ENCODE data around the gene ITGB7.

Gene ITGB7

DNA sequence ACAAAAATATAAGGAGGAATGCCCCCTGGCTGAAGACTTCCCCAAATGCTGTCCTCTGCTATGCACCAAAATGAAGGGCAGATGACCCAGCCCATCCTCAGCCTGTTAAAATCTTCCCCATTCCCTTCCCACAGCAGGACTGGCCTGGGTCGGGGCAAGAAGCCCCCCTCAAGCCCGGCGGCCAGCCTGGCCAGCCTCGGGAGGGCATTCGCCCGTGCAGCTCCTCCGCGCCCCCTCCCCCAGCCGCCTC is 24.5 kb upstream of the ITGB7 start:
- DNase-seq, result no peak

DNA sequence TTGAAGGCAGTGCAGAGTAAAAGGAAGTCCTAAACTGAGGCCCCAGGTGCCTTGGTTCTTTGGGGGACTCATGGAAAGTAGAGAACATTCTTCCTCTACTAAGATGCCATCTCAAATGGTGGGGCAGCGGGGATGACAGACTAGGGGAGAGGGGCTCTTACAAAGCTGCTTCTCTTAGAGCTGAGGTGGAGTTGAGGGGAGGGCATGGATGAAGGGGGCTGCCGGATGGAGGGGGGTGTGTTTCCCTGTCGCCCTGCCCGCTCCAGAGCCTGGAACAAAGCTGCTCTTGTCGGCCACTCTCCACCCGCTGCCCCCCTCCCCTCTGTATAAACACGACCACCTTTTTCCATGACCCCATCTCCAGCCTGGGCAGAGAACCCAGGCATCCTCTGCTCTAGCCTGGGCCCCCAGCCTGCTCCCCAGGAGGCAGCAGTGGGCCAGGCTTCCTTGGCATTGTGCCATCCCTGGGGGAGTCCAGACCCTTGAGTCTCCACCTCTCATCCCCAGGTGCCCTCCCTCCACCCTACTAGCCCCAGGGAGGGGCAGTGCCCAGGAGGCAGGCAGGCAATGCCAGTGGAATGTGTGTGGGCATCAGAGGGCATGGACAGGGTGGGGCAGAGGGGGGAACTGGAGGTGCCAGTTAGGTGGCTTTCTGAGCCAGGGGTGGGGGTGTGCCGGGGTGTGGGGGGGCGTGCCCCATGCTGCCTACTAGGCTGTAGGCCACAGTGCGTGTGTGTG is 23.2 kb upstream of the ITGB7 start:
- DNase-seq, result peak; percentile 77

DNA sequence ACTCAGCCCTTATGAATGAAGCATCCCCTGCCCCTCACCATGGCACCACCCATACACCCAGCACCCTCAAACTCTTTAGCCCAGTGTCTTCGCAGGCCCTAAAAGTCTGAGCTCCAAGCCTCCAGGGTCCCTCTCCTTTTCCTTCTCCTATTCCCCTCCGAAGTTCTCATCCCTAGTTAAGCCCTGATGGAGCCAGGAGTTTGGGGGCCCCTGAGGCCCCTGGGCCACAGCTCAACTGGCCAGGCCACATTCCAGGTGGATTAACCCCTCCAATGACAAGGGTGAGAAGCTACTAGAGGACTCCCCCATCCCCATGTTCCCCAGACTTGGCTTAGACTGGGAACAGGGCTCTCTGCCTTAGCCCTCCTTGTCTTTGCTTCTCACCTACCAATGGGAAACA is 22.4 kb upstream of the ITGB7 start:
- DNase-seq, result no peak

DNA sequence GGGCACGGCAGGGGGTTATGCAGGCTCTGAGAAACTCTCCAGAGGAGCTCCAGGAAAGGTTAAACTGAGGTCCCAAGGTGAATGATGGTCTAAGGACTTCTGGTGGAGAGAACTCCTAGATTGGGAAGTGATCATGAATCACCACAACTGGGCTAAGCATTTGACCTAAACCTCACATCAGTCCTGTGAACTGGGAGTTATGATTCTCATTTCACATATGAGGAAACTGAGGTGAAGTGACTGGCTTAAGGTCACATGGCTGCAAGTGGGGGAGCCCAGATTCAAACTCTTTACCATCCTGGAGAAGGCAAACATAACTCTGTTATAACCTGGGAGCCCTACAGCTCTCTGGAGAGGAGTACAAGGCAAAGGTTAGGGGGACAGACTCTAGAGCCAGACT is 20.8 kb upstream of the ITGB7 start:
- DNase-seq, result no peak

DNA sequence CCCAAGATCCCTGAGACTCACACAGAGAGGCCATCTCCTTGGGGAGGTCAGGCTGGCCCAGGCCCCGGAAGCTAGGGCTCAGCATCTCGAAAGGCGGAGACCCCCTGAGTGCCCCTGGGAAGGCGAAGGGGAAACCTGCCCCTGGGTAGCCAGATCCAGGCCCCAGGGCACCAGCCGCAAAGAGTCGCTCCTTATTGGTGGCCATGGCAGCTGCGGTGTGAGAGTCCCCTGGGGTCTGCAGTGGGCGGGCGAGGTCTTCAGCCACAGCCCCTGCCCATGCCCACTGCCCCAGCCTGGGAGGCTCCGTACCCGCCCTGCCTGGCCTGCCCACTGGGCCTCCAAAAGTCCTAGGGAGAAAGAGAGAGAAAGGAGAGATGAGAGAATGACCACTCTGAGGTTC is 20.3 kb upstream of the ITGB7 start:
- DNase-seq, result no peak

DNA sequence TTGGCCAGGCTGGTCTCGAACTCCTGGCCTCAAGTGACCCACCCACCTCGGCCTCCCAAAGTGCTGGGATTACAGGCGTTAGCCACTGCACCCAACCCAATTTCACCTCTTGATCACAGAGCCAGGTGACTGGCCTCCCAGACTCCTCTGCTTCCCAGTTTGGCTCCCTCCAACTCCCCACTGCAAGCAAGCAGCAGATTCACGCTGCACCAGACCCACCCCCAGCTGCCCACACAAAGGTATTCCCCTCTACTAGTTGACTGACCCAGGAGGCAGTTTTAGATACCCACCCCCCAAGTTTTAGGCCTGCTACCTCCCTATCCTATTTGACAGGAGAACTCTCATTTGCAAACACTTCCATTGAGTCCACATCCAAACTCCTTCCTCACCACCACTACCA is 19.8 kb upstream of the ITGB7 start:
- DNase-seq, result no peak

DNA sequence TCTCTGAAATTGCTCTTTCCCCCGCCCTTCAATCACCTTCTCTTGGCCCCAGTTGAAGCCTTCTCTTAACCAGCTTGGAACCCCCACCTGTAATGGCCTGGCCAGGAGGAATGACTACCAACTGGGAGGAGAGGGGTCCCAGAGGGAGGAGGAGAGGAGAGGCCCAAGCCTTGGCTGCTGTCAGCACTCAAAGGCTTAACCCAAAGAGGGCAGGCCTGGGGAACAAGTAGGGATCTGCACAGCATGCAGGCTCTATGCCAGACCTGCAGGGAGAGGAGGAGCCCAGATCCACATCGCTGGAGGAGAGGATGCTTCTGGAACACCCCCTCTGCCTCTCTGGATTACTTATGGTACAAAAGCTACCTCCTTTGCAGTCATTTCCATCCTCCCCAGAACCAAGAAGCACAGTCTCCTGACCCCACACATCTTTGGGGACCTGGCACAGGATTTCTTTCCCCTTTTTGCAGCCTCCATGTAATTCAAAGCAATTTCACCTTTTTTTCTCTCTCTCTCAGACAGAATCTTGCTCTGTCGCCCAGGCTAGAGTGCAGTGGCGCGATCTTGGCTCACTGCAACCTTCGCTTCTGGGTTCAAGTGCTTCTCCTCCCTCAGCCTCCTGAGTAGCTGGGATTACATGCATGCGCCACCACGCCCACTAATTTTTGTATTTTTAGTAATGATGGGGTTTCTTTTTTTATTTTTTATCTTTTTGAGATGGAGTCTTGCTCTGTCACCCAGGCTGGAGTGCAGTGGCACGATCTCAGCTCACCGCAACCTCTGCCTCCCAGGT is 18.8 kb upstream of the ITGB7 start:
- no peak for DNase-seq

DNA sequence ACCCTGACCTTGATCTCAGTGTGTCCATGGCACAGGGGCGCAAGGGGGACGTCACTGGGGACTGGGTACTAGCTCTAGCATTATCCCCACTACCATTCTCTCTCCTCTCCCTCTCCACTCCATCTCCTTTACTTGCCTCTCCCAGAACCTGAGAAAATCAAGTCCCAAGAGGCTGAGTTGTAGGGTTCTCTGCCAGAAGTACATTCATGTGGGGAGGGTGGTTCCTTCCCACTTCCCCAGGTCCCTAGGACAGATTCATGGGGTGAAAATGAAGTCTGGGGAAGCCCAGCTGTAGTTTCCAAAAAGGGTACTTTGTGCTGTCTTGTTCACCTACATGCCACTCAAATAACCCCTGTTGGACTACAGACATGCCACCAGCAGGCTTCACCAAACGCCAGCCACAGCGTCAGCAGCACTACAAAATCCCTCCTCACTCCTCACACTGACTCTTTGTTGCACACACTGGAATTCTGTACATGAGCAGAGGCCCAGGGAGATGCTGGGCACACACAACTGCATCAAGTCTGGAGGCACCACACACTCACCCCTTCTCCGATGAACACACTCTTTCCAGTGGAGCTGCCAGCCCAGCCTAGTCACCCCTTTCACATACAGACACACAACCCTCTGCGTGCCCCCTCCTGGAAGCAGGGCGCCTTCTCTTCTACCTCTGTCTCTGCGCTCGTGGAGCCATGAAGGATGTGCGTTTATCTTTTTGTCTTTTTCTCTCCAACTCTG is 18.0 kb upstream of the ITGB7 start:
- peak; percentile 85 for DNase-seq

DNA sequence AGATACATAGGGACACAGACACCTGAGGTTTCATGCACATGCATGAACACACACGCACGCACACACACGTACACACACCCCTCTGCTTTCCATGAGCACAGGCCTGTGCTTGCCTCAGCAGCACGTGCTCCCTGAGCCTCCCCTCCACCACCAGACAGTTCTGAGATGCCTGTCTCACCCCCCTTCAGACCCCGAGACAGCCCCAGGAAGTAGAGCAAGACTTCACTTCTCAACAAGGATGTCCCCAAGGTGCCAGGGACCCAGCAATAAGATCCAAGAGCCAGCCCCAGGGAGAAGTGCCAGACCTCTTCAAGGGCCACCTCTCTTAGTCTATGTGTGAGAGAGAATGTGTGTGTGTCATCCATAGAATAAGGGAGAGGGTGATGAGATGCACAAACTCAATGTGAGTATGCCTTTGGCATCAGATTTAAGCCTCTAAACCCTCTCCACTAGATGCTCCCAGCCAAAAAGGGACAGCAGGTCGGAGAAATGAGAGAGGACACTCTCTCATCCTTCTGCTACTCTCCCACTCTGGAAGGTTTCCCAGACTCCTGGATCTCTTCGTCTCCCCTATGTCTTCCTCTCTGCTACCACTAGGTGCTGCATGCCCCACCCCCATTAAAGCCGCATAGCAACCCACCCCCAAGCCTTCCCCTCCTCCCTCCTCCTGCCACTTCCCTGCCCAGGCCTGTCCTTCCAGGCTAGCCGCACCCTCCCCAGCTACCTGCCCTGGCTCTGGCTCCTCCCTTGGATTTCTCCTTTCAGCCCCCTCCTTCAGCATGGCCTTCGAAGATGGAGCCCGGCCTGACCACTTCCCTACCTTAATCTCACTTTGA is 17.2 kb upstream of the ITGB7 start:
- no peak for DNase-seq

DNA sequence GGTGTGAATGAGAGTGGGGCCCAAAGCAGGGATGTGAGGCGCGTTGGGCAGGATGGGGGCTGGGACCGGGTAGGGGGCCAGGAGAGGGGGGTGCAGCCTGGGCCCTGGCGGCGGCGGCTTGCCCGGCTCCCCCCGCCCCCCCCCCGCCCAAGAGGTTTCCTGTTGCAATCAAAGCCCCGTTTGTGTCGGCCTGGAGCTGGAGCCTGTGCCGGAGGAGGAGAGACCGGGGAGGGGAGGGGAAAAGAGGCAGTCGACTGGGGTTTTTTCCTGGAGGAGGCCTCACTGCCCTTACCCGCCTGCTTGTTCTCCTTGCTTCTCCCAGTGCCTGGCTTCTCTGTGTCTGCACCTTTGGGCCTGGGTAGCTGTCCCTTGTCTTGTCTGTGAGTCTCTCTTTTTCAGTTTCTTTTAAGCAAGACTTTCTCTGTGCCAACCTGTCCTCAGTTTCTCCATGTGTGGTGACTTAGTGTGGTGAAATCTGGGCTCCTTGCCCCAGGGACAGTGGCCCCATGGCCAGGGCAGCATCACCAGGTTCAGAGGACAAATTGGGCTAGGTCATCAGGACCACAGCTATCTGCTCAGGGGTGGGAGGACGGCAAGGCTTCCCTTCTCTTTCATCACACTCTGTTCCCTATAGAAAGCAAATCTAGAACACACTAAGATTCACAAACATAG is 16.5 kb upstream of the ITGB7 start:
- DNase-seq, result peak; percentile 84

DNA sequence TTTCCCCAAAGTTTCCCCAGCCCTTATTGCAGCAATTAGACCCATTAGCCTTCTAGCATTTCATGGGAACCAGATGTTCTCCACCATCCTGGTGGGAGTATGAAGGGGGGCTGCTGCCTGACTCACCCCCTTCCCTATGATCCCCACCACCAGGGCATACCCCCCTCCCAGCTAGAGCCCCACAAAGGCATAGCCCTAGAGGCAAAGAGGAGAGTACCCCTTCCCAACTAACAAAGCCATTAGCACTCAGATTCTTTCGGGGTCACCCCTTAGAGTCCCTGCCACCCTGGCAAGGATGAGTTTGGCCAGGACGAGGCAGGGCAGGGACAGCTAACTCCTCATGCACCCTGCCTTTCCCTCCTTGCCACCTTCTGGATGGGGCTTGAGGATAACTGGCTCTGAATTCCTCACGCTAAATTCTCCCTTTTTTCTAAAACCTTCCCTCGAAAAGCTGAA is 15.8 kb upstream of the ITGB7 start:
- no peak for DNase-seq

DNA sequence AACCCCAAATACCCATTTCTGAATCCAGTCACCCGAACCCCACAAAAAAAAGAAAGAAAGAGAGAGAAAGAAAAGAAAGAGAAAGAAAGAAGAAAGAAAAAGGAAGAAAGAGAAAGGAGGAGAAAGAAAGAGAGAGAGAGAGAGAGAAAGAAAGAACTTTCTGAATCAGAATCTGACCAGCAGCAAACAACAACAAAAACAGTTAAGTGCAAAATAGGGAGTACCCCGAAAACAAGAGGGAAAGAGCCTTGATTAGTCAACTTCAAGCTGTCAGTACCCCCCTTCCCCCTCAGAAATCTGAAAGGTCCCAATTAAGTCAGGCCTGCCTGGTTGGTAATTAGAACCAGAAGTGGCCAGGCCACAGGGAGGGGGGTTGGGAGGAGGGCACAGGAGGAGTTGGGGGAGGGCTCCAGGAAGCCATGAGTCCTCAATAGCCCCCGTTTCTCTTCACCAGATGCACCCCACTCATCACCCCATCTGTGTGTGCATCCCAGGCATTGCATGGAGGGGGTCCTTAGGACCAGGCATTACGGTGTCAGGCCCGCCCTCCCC is 15.2 kb upstream of the ITGB7 start:
- DNase-seq, result no peak

DNA sequence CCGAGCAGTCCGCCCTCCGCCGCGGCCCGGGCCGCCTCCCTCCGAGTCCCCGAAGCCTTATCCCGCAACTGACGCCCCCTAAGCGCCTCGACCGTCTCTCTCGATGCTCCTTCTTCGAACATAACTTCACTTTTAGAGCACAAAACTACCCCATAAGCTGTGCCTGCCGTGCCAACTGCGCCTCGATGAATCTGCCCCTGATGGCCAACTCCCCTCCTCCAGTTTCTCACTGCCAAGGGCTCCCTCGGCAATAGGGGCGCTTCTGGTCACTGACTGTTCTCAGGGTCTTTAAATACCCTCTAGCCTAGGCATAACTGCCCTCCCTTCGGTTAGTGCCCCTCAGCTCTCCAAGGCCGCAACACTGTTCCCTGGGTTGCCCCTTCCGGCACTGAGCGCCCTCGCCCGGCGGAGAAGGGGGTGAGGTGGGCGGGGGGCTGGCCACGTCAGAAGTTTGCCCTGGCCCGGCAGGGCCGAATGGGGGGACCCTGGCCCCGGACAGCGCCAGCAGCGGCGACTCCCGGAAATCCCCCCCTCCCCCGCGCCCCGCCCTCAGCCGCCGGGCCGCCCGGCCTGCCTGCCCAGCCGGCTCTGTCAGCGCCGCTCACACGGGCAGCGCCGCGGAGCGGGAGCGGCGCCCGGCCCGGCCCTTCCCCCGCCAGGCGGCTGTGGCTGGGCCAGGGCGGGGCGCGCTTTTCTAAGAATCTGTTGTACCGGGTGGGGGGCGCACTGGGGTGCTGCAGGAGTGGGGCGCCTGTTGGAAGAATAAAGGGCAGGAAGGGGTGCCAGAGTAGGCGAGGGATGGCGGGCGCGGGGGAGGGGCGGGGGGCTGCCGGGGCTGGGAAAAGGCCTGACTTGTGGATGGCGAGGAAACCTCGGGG is 14.4 kb upstream of the ITGB7 start:
- DNase-seq, result peak; percentile 89

DNA sequence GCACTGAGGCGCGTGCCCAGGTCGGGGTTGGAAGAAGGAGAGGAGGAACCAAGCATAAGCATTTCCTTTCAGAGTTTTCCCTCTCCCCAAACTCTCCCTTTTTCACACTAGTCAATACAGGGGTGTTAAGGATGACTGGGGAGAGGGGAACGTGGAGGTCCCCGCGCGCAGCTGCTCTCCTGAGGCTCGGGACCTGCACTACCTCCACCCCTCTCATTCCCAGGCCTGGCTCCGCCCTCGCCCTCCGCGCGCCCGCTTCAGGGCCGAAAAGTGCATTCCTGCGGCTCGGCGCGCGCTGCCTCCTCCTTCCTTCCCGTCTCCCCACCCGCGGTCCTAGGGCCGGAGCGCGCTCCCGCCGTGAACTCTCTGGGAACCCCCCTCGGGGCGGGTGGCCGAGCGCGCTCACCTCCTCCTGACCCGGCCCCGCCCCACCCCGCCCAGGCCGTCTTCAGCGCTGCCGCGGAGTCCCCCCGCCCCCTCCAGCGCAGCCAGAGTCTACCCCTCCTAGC is 13.7 kb upstream of the ITGB7 start:
- DNase-seq, result peak; percentile 96

DNA sequence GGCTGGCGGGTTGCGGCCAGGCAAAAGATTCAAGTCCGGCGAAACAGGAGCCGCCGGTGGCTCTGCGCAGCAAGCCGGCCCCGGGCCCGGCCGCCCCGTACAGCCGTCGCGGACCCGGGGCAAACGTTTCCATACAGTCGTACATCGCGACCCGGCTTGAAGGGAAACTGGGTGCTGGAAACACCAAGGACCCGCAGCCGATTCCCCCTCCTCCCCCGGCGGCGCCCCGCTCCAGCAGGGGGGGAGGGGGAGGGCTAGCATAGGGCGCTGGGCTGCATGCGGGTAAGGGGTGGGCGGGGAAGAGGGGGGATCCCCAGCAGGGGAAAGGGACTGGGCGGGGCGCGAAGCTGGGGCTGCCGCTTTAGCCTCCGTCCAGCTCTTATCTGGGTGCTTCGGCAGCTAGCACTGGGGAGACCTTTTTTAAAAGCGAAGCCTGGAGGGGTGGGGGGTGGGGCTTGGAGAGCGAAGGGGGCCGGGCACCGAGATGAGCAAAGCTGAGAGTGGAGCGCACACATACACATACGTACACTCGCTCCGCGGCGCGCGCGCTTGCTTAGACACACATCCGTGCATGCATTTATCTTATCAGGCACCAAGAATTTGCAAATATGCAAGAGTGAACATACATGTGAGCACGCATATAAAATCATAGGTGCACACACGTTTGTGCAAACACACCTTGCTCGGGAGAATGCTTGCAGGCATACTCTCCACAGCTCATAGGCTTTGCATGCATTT is 13.1 kb upstream of the ITGB7 start:
- peak; percentile 87 for DNase-seq

DNA sequence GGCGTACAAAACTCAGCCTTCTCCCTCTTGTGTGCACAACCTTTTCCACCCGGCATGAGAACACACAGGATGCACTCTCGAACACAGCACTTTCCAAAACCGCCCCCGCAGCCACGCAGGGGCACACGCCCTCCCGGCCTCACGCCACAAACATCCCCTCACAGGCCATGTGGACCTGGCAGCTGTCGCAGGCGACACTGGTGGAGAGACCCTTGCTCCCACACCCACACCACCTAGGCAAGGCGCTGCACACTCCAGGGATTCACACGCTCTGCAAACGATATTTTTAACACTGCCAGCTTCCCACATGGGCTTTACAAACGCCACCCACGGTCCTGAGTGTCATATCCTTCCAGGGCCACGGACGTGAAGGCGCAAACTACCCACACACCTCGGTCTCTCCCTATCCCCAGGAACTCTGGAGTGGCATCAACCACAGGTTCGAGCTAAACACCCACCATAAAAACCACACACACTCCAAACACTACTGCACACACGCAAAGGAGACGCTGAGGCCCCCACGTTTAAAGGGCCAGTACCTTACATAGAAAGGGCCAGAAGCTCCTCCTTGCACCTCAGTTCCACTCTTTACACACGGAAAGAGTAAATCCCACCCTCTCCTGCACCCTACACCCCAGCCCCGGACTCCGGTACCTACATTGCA is 12.4 kb upstream of the ITGB7 start:
- no peak for DNase-seq

DNA sequence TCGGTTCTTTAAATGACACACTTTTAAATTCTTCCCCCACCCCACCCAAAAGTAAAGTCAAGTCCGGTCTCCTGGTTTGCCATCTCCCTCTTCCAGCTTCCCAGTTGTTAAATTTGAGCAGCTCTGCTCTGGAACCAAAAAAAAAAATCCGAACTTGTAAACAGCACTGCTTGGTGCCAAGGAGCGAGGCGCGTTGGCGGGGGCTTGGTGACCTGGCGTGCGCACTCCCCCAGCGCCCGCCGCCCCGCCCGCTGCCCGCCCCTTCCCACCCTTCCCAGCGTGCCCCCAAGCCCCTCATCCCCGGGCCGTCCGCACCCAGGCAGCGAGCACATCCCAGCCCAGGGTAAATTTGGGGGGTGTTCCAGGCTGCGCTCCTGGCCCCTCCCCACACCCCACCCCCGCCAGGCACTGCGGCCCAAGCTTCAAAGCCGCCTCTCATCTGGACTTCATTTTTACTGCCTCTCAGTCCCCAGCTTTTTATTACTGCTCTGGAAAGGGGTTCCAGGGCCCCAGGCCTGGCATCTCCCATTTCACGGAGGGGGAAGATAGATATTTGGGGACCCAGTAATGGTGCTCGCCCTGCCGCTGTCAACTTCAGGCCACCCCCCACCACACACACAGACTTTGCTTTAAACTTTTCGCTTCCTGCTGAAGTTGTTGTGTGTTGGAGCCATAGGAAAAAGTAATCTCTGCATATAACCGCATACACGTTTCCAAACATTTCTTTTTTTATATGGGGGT is 11.7 kb upstream of the ITGB7 start:
- peak; percentile 75 for DNase-seq

DNA sequence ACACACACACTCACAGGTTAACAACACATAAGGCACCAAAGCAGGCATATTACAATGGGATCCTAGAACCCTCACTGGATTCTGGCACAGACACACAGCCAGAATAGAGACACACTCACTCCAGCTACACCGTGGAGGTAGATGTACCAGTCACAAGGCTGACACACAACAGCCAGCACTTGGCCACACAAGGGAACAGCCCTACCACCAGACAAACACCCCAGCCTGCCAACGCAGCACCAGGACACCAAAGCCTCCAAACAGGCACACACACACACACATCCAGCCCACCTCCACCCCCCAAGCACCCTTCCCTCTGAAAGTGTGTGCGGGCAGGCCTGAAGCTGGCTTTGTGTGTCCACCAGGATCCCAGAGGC is 10.9 kb upstream of the ITGB7 start:
- DNase-seq, result no peak

Data from femur (tissue), 1 donor.